Erythroblast (primary cell): Measurements from ENCODE around the gene CHMP2A.

Source experiments
- GATA1 ChIP-seq: IDR thresholded peaks from 2 replicates; pipeline ENCODE4 v1.6.1; 2011; ENCODE audit warnings: low read depth, mild to moderate bottlenecking, control low read depth, low read length, moderate library complexity
- POLR2A ChIP-seq: IDR thresholded peaks from 2 replicates; pipeline ENCODE4 v1.6.1; 2011; ENCODE audit warnings: mild to moderate bottlenecking, low read length

DNA sequence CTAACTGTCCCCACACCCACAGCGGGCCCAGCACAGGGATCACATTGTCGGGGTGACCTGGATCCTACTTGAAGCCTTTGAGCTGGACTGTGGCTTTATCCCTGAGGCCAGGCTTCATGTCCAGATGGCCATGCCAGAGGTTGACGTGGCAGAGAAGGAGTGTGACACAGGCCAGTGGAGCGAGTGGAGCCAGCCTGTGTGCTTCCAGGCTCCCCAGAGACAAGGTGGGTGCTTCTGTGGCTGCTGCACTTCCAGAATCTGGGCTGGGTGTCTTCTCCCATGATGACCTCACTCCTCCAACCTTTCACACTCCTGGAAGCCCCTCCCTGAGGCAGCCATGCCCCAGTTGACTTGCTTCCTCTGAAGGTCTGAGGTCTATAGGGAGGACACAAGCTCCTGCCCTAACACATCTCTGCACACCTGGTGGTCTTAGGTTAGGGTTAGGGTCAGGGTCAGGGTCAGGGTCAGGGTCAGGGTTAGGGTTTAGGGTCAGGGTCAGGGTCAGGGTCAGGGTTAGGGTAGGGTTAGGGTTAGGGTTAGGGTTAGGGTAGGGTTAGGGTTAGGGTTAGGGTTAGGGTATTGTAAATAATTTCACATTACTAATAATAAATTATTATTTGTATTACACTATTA lies 31.3 kb upstream of the CHMP2A start:
- no peak for TF ChIP-seq POLR2A
- TF ChIP-seq GATA1 = no peak
